Dermis microvascular lymphatic vessel endothelial cell (primary cell): ENCODE data around the gene ARHGAP15. TPM values are rescaled to one million over a fixed set of nuclear protein-coding genes. Genes with fewer than 3 reads are reported as not detected.

Experiments
- DNase-seq, 2 donors: peaks; one replicate each; pipeline versions ENCODE4 v3.0.0 to v3.0.0-alpha.2; 2010; ENCODE audit warnings: low read depth in 2 of 2
- total RNA-seq: library from RNA; depleted of rRNA; stranded (reverse); fragments of >200 nt; gene quantifications from 2 replicates; pipeline ENCODE4 v1.2.1, GENCODE V29; 2014

ARHGAP15 gene
- total RNA-seq, 1 donor from 2014 or later: under 0.01 TPM

DNA sequence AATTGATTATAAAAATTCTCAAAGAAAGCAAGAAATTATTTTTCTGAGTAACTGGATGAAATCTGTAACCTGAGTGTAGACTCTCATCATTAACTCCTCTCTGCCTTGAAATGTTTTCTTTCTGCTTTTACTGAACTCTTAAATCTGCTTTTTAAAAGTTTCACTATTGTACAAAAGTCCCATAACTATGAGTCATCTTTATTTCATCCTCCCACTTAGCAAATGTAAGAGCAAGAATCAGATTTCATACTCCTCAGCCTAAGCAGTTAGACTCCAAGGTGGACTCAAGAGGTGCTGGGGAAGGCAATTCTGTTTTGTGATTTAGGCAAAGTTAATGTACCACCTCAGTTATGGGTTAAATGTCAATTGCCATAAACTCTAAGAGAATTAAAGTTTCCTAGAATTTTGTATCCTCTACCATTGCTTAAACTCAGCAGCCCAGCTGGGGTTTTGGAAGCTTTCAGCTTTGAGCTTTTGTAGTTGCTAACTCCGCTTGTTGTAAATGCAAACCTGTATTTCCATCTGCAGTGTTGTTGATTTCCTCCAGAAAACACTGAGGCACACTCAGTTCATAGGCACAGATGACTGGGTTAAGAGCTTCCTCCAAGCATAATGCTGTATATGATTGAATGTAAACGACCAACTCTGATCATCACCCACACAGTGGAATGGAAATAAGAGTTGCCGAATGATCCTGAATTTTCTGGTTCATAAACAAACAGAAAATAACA, 268.8 kb downstream of the ARHGAP15 start:
- no peak for DNase-seq

DNA sequence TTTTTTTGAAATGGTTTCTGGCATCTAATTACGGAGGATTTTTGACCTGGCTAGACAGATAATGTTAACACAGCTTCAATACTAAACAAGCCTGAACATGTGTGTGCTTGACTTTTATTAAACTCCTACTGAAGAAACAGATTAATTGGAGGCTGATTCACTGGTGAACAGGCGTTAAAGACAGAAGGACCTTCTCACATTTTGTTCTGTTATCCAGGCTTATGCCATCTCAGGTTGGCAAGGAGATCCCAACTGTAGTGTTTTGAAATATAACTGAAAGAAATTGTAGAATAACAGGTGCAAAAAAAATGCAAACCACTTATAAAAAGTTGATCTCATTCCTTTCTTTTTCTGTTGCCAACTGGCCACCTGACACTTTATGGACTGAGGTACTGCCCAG, 269.6 kb downstream of the ARHGAP15 start:
- DNase-seq: no peak

DNA sequence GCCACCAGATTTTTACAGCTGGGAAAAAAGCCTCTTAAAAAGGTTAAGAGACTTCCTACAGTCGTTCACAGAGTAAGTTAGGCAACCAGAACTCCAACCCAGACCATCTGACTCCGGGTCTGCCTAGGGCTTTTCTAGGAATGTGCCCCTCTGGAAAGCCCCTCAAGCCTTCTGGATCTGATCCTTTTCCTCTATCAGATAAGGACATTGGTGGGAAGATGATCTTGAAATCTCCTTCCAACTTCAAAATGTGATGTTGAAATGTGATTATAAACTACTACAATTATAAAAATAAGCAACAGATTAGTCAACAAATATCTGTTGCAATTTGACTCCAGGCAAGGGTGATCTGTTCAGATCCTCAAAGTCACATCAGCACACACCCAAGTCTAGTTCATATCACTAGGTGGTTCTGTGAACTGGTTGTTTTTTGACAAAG, 270.4 kb downstream of the ARHGAP15 start:
- no peak for DNase-seq

DNA sequence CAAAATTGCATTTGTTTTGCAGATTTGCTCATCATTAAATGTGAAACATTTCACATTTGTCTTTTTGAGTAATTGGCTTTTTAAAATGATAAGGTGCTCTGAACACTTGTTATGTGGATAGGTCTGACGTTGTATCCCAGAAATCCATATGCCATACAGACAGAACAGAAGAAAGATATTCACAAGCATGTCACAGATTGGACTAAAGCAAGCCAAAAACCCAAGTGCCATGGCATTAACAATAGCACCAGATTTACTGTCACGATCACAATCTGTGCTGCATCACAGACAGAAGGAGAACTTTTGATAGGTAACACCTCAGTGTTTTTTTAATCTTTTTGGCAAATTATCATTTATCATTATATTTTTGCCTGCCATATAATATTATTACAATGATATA, 272.6 kb downstream of the ARHGAP15 start:
- no peak for DNase-seq

DNA sequence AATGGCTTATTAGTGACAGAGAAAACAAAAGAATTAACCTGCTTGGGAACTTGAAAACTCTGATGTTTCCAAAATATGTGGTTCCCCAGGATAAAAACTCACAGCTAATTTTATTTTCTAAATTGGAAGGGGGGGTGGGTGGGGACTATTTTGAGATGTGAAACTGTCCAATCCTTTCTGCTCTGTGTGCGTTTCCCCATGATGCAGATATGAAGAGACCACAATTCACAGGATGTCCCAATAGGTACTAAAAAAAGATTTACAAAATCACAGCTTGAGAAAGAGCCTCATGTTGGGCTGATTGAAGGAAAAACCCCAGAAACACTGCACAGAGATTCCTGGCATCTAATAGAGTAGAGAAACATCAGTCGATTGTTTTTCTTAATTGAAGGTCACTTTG, 273.2 kb downstream of the ARHGAP15 start:
- DNase-seq: no peak

DNA sequence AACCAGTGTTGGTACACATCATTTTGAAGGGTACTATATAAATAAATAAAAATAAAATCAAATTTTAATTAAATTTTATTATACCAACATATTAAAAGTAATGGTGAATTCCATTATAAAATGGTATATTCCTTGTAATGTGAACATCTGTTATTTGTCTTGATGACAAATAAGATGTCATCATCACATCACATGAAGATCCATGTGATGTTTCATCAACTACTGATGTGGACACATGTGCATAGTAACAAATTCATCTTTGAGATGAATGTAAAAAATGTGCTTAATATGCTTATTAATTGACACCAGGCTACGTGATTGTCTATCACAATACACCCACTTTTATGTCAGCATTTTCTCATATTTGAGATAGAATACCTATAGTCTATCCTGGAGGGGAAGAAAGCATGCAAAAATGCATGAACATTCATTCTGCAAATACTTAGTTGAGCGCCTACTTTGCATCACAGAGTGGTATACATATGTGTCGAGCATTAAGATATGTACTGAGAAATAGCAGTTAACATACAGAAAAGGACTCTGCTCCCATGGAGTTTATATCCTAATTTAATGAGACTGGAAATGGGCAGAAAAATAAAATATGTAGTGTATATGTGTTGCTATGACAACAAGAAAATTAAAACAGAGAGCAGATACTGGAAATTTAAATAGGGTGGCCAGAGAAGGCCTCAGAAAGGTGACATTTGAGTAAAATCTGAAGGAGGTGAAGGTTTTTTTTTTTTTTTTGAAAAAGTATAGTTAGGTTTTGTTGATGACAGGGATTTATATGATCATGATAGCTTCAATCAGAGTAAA, 281.1 kb downstream of the ARHGAP15 start:
- no peak for DNase-seq

DNA sequence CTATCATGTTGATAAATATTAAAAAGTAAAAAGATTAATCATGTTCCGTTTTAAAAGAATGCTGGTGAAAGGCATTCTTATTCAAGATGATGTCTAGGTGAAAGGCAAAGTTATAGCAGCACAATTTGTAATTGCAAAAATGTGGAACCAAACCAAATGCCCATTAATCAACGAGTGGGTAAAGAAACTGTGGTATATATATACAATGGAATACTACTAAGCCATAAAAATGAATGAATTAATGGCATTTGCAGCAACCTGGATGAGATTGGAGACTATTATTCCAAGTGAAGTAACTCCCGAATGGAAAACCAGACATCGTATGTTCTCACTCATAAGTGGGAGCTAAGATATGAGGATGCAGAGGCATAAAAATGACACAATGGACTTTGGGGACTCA, 286.4 kb downstream of the ARHGAP15 start:
- DNase-seq: no peak

DNA sequence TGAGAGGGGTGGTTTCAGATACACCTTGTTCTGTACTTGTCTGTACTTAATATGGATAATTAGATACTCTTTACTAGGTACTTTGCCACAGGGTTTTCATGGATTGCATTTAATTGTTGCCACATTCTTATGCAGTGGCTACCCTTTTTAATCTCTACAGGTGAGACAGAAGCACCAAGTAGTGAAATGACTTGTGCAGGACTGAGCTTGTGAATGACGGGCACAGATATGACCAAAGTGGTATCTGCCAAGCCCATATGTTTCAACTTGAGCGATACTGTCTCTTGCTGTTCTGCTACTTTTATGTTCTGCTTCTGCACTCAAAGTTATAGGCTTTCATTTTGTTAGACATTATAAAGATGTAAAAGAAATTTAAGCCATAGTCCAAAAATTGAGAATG, 288.2 kb downstream of the ARHGAP15 start:
- no peak for DNase-seq

DNA sequence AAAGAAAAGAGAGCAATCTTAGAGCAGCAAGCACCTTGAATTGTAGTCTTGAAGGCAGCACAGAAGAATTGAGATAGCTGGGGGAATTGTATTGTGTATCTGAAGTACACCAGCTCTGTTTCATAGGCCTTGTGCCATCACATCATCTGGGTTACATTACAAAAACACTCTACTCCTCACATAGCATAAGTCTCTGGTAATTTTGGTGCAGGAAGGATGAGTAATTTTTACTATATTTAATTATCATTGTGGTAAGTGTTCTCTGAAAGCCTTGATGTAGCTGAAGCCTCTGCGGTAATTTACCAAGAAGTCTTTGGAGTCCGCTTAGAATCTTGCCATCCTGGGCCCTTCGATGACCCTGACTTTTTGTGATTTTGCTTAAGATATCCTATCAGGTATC, 291.1 kb downstream of the ARHGAP15 start:
- no peak for DNase-seq

DNA sequence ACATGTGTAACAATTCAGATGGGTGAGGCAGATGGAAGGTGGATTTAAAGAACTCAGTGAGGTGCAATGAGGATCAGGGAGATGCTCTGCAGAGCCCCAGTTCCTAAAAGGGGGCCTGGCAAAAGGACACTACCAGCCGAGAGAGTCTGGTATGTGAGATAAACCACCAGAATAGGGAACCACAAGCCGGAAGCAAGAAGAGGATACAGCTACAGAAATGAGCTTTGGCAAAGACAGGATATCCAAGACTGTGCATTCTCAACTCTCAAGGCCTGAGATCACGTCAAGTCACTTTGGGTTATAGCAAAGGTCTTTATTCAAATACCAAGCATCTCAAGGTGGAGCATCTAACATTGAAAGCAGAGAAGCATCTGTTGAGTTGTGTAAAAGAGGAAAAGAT, 293.5 kb downstream of the ARHGAP15 start:
- DNase-seq: no peak

DNA sequence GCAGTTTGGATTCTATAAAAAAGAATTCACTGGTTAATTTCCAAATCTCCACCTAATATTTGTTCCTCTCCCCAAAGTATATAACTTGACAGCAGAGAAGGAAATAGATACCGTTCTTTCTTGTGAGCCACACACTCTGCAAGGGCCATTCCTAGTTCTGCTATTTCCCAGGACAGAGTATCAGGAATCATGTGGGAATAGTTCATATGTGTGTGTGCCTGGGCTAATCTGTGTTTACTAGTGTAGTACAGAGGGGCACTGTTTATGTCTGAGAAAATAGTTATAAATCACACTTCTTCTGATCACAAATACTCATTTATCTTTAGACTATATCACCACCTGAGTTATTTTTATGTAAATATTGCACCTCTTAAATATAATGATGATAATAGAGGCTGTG, 296.7 kb downstream of the ARHGAP15 start:
- no peak for DNase-seq

DNA sequence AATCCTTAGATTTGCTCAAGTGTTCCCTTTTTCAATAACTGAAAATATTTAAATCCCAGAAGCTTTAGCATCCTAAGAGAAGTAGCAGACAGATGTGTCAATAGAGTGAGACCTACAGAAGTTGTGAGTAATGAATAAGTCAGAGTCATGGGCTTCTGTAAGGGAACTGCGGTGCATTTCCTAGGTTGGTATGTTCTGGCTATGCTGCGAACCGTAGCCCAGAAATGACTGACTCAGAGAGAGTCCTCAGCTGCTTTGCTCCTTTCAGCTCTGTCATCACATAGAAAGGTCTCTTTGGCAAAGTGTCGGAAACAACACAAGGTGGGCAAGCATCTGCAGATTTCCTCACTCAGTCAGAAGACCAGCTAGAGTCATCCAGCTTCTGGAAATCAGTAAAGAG, 297.1 kb downstream of the ARHGAP15 start:
- no peak for DNase-seq

DNA sequence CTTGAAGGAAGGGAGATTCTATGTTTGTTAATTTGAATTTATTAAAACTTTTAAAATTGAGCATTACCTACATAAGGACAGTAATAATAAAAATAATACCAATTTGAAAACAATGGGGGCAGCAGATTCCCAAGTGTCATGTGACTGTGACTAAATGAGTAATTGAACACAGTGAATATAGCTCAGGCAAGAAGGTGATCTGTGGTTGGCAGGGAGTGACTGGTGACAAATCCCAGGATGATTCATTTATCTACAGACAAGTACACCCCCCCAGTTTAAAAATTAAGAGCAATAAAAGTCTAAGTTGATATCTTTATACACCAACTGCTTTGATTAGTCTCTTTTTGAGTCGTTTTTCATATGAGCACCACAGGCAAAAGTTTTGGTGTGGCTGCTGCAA, 299.5 kb downstream of the ARHGAP15 start:
- DNase-seq: no peak

DNA sequence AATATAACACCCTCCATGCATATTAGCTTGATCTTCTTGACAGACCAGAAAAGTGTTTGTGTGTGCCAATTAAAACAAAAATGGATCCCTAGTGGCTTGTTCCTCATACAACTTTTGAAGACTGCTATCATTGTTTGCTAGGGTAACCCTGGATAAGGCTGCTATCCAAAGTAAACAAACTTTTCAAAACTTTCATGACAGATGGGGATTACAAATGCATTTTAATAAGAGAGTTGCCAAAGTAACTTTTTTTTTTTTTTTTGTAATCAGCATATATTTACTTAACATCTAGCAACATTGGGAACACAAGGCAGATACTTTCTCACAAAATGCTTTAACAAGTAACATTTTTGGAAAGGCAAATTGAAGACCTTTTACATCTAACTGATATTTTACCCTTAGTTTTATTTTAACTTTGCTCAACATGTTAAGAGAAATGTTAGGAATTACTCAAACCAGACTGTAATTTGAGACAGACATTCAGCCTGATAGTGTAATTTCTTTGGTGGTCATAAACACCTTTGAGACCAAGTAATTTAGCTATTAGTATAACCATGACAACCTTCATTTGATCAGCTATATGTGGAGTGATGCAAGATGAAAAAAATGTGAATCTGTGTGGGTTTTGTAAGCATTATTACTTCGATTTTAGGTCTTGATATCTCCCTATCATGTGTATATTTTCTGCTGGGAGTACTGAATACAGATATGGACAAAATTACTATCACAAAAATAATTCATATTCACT, 300.9 kb downstream of the ARHGAP15 start:
- peak in 1 of 2 donors; percentile 14 for DNase-seq

DNA sequence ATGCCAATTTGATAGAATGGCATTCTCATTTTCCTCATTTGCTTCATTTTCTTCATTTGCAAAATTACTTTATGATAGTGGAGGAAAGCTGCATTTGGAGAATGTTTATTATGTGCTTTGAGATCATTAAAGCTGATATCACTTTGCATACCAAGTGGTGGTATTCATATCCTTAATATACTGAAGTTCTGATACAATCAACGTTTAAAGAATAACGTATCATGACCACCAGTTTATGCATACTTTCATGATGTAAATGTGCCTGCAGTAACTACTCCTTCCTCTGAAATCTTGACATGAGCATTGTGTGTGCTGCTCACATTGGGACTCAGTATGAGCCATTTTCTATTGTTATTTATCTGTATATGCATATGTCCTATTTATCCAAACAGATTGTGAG, 302.1 kb downstream of the ARHGAP15 start:
- no peak for DNase-seq

DNA sequence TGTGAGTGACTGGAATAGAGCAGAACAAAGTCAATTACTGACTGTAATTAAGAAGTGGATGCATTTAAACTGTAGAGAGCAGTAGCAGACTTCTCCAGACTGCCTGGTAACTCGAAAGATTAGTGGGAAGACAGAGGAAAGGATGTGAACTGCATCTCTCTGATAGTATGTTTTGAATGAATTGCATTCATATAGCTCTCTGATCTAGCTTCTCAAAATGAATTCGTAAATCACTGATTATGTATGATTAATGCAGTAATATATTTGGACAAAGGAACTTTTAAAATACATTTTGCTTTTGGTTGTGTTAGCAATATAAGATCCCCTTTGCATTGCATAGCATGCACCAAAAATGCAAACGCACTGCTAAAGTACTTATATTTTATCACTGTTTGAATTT, 304.0 kb downstream of the ARHGAP15 start:
- no peak for DNase-seq

DNA sequence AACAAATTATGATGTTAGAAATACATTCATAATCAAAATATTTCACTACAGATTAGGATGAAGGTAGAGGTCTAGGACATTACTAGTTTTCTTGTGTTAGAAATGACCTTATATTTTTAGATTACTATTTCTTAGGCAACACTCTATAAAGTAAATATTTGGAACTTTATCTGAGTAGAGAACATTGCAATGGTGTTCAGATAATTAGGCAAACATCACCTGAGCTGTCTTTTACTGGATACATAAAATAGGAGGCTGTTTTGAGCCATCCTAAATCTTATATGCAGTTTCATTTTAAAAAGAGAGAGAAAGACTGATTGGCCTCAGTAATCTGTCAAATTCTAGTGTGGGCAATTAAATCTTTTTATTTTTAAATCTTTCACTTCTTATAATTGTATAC, 304.6 kb downstream of the ARHGAP15 start:
- DNase-seq: no peak

DNA sequence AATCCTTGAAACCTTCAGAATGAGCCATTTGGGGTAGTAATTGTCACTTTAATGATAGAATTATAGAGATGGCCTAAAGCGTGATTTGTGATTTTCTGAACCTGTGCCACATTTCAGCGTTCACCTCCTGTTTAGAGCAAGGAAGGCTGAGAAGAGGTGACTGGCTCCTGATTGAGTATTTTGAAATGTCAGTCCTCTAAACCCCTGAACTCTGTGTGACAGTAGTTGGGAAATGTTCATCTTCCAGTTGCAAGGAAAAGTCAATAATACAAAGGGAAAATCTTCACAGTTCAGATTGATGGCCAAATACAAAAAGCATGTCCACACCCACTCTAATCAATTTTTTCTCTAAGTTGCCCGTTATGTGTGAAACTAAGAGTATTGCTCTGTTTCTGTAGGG, 305.2 kb downstream of the ARHGAP15 start:
- DNase-seq: no peak

DNA sequence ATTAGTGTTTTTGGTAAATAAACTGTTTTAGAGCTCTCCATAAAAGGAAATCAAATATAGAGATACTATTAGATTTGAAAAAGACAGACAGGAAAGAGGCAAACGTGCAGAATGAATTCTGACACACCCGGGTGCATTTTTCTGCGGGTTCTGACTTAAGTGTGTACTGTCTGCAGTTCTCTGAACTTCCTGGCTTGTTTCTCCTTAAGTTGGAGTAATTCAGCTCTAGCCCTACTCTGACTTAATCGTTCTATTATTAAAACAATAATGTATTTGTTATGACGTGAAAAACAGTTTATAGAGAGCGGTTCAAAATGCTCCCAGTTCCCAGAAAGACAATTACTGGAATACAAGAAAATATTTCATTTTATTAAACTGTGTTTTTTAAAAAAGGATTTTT, 305.9 kb downstream of the ARHGAP15 start:
- no peak for DNase-seq

DNA sequence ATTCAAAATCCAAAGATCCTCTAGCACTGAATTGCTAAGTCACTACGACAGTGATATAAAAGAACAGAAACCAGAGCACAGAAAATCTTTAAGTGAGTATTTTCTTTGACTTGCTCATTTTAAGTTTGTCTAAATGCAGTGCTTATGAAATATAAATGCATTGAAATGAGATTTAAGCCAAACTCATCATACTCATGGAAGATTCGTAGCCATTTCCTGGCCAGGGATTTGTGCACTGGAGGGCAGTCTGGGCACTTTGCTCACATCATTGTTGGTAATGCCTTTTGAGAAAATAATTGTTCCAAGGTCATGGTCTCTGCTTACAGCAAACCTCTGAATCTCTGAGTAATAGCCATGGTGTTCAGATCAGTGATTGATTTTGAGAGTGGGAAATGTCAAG, 307.7 kb downstream of the ARHGAP15 start:
- DNase-seq: no peak

DNA sequence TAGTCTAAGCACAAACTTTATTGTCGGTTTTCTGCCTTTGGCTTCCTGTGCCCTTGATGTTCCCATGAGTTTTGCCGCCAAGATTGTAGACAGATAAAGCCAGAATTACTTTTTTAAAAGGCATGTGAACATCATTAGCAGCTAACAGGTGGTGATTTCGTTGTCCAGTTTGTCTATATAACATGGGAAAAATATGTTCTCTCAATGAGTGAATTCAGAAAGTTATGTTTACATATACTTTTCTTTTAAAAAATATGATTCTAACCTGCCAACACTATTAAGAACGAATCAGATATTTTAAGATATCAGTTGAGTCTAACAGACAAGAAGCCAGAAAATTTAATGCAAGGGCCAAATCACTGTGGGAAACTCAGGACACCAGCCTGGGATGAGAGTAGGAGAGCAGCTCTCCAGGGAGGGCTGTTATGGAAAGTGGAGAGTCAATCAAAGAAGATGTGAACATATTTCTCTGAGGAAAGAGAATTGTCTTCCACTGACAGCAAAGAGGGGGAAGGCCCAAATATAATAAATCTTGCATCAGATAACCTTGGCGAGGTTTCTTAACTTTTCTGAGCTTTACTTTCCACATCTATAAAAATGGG, 311.3 kb downstream of the ARHGAP15 start:
- DNase-seq: no peak

DNA sequence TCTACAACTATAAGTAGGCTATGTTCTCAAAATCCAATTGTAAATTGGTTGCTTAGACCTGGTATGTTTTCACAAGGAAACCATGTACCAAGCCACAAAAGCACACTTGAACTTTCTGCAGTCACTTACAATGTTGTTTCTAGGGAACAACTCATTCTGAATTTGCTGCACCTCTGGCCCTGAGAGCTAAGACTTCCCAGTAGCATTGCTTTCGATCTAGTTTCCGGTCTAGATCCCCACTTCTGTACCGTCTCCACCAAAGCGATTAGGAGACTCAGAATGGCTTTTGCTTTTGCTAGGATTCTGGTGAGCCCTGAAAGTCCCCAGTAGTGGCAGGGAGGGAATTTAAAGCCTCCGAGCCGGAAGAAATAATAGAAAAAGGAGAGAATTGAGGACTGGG, 313.0 kb downstream of the ARHGAP15 start:
- DNase-seq: no peak
